ENCODE data around the gene SMYD3. TPM values are rescaled to one million over a fixed set of nuclear protein-coding genes. Genes with fewer than 3 reads are reported as not detected.

The SMYD3 gene
- total RNA-seq, 1 donor from 2014 or later = 35.4 TPM

DNA sequence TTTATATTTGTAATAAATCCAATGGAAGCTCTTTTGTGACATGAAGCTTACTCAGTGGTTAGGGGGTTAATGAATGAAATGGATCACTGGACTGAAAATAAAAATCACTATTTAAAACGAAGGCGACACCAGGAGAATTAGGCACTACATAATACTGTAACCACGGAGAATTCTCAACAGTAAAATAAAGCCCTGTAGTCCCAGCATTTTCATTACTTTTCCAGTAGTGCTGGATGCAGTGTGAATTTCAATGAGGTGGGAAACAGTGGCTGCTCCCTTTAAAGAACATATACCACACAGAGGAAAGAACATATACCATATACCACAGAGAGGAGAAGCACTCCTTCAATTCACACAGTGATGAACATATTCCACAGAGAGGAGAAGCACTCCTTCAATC, 275.0 kb downstream of the SMYD3 start:
- H3K4me3 Mint-ChIP-seq (ENCODE audit: unreplicated experiment) = no peak overlapping the region
- H3K27ac Mint-ChIP-seq (ENCODE audit: unreplicated experiment) = no peak overlapping the region
- TF ChIP-seq, protein P1, sequence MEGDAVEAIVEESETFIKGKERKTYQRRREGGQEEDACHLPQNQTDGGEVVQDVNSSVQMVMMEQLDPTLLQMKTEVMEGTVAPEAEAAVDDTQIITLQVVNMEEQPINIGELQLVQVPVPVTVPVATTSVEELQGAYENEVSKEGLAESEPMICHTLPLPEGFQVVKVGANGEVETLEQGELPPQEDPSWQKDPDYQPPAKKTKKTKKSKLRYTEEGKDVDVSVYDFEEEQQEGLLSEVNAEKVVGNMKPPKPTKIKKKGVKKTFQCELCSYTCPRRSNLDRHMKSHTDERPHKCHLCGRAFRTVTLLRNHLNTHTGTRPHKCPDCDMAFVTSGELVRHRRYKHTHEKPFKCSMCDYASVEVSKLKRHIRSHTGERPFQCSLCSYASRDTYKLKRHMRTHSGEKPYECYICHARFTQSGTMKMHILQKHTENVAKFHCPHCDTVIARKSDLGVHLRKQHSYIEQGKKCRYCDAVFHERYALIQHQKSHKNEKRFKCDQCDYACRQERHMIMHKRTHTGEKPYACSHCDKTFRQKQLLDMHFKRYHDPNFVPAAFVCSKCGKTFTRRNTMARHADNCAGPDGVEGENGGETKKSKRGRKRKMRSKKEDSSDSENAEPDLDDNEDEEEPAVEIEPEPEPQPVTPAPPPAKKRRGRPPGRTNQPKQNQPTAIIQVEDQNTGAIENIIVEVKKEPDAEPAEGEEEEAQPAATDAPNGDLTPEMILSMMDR (IDR thresholded peaks at IDR 0.05; ENCODE audit: unreplicated experiment) = no peak
- H3K9me3 Mint-ChIP-seq (ENCODE audit: unreplicated experiment) = no peaks in the 10 kb centered on the region
- H3K27me3 Mint-ChIP-seq (ENCODE audit: unreplicated experiment) = no peaks in the 10 kb centered on the region
- H3K4me1 Mint-ChIP-seq (ENCODE audit: unreplicated experiment) = no peaks in the 10 kb centered on the region
- H3K36me3 Mint-ChIP-seq (ENCODE audit: low read depth, unreplicated experiment) = no peaks in the 10 kb centered on the region
- no peak for DNase-seq (ENCODE audit: low spot score)

DNA sequence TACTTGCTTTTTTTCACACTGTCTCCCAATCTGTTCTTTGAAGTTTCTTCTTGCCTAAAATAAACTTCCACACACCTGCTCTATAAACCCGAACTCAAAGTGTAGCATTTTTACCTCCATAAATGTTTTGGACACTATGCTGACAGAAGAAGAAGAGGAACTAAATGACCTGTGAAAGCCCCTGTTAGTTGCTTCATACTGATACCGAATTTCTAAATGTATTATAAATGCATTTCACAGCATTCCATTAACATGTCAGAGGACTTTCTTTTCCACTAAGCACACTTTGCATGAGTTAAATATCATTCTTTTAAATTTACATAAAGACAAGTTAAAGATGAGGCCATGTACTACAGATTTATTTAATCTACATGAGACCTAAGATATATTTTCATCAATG, 281.0 kb downstream of the SMYD3 start:
- Mint-ChIP-seq H3K4me3 (ENCODE audit: unreplicated experiment) (no peak overlapping the region), H3K9me3 (ENCODE audit: unreplicated experiment) (no peaks in the 10 kb centered on the region), H3K27me3 (ENCODE audit: unreplicated experiment) (no peaks in the 10 kb centered on the region), H3K36me3 (ENCODE audit: low read depth, unreplicated experiment) (no peaks in the 10 kb centered on the region), H3K27ac (ENCODE audit: unreplicated experiment) (no peak overlapping the region), H3K4me1 (ENCODE audit: unreplicated experiment) (peaks cover 10% of the 10 kb centered on the region)
- no peak for DNase-seq (ENCODE audit: low spot score)
- TF ChIP-seq, protein P1 (IDR thresholded peaks at IDR 0.05; ENCODE audit: unreplicated experiment) = no peak

DNA sequence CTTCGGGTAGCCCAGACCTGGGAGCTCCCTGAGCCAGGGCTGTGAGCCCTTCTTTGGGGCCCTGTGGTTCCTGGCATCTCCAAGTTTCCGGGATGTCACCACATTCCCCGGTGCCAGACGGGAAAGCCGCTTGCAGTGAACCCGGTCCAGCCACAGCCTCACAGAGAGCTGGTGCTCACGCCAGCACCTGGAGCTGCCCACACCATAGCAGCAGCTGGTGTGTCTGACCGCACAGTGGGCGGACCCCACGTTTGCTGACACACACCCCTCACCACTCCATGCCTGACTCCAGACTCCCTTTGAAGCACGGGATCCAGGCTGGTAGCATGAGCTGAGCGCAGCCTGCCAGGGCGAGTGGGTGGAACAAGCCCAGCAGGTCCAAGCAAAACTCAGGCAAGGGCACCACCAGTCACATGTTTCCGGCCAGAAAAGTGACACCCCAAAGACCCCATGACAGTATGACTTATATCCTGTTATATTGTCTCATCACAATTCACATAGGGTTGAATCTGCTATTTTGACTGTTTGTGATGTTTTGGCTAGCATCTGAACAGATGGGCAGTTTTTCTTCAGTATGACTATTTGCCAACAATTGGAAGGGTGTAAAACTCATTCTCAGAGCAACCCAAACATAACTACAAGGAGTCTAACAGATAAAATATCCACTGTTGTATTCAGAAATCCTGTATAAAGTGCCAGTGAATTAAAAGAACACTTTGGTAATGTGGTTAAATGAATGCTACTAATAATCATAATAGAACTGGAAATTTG, 285.4 kb downstream of the SMYD3 start:
- no peak overlapping the region for H3K4me3 Mint-ChIP-seq (ENCODE audit: unreplicated experiment)
- no peaks in the 10 kb centered on the region for H3K36me3 Mint-ChIP-seq (ENCODE audit: low read depth, unreplicated experiment)
- no peak overlapping the region for H3K27ac Mint-ChIP-seq (ENCODE audit: unreplicated experiment)
- H3K27me3 Mint-ChIP-seq (ENCODE audit: unreplicated experiment) = no peaks in the 10 kb centered on the region
- no peaks in the 10 kb centered on the region for H3K9me3 Mint-ChIP-seq (ENCODE audit: unreplicated experiment)
- H3K4me1 Mint-ChIP-seq (ENCODE audit: unreplicated experiment) = peaks cover 17% of the 10 kb centered on the region
- DNase-seq (ENCODE audit: low spot score) = no peak
- TF ChIP-seq, protein P1 (IDR thresholded peaks at IDR 0.05; ENCODE audit: unreplicated experiment) = no peak

DNA sequence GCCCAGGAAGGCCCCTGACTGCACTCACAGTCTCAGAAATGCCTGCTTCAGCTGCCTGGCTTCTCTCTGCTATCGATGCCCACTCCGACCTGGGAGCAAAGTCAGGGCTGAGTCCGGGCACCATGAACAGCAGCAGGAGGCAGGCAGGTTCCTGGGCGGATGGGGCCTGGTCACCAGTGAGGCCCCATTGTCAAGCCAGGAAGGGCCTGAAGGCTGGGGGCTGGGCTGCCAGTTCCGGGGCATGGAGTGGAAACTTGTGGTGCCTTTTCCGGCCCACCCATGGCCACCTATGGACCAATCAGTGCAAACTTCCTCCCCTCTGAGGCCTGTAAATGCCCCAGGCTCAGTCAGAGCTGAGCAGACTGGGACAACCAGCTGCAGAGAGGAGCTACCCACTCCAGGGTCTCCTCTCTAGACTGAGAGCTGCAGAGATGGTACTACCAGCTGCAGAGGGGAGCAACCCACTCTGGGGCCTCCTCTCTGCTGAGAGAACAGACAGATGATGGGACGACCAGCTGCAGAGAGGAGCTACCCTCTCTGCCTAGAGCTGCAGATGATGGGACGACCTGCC, 286.5 kb downstream of the SMYD3 start:
- TF ChIP-seq, protein P1 (IDR thresholded peaks at IDR 0.05; ENCODE audit: unreplicated experiment) = no peak
- no peaks in the 10 kb centered on the region for H3K36me3 Mint-ChIP-seq (ENCODE audit: low read depth, unreplicated experiment)

DNA sequence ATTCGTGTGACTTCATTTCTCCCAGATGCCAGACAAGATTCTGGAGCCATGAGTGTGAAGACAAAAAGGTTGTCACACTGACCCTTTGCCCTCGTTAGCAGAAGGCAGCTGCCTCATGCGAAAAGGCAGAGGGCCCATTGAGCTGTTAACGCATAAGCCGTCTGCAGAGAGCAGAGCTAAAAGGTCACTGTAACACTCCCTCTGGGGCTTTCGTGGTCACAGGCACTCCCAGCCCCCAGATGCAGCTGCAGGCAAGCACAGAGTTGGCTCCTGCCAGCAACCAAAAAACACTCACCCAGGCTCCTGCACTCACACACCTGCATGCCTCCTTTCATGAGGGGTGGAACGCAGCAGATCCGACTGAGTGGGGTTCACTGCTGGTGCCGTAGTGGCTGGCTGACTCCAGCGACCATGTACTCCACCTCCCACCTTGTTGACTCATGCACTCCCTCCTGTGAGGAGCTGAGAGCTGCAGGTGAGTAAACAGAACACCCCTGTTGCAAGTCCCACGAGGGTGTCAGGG, 287.5 kb downstream of the SMYD3 start:
- no peak for DNase-seq (ENCODE audit: low spot score)
- Mint-ChIP-seq H3K27me3 (ENCODE audit: unreplicated experiment) (no peaks in the 10 kb centered on the region), H3K36me3 (ENCODE audit: low read depth, unreplicated experiment) (no peaks in the 10 kb centered on the region), H3K4me3 (ENCODE audit: unreplicated experiment) (no peak overlapping the region), H3K27ac (ENCODE audit: unreplicated experiment) (no peak overlapping the region), H3K9me3 (ENCODE audit: unreplicated experiment) (no peaks in the 10 kb centered on the region), H3K4me1 (ENCODE audit: unreplicated experiment) (peaks cover 15% of the 10 kb centered on the region)
- TF ChIP-seq, protein P1 (IDR thresholded peaks at IDR 0.05; ENCODE audit: unreplicated experiment) = no peak

More for the DNA sequence above, 286.5 kb downstream of the SMYD3 start:
- Mint-ChIP-seq H3K27me3 (ENCODE audit: unreplicated experiment) (no peaks in the 10 kb centered on the region), H3K9me3 (ENCODE audit: unreplicated experiment) (no peaks in the 10 kb centered on the region), H3K4me1 (ENCODE audit: unreplicated experiment) (peaks cover 17% of the 10 kb centered on the region), H3K27ac (ENCODE audit: unreplicated experiment) (no peak overlapping the region), H3K4me3 (ENCODE audit: unreplicated experiment) (no peak overlapping the region)
- no peak for DNase-seq (ENCODE audit: low spot score)

Measured in endothelial cell (in vitro differentiated cells).